SW 1271 (cell line): ENCODE data around the gene SORBS2.
"Not testable (repeated sequence)": the region's sequence is repeated elsewhere in the genome, so short reads cannot be mapped to it uniquely, and the experiment has no call there.

ENCODE experiments used
- DNase-seq, 2 experiments: peaks; one replicate each; lab custom pipeline; 2025; lab: John Stamatoyannopoulos, UW

Gene SORBS2

DNA sequence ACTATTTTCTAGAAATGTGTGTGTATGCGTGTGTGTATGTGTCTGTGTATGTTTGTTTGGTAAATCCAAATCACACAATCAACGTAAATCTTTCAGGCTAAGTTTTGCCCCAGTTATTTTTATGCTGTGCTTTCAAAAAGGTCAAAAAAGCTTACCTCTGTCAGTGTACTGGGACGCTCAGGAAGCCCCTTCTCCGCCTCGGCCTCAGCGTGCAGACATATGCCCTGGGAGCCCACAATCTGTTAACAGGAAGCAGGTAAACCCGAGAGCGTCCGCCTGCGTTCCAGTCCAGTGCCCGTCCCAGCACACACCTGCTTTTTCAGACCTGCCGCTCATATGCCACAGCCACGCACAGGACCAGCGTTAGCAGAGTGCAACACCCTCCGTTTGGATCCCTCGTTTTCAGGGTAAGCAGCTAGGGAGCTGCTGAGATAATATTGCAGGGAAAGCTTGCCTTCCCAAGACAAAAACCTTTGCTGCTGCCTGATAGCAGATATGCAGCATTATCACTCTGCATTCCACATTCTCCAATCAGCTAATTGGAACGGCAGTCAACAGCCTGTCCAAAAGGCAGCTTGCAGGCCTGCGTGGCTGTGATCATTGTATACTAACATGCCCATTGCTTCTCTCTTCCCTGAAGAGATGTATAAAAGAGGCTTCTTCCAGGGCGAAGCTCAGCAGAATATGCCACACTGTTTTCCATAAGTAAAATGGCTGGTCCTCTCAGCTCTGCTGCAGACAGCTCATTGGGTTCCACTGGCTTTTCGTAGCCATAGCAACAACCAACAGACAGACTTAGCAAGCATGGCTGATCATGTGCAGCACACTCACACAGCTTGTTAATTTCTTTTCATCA lies at the start of gene SORBS2:
Gene SORBS2 (minus strand): TSS at position 686 of the 856 bp plus-strand sequence. CDS start 121,623 bp downstream, outside the sequence.
- no peak for DNase-seq

GRCh38 chr4:185859111-185859510 lies 47.1 kb upstream of the SORBS2 start:
- DNase-seq, result no peak

GRCh38 chr4:185857561-185857960 lies 45.6 kb upstream of the SORBS2 start:
- DNase-seq, result not testable (repeated sequence)

- DNase-seq, result no peak
Observed at GRCh38 chr4:185853841-185854240, 41.8 kb upstream of the SORBS2 start.

DNA sequence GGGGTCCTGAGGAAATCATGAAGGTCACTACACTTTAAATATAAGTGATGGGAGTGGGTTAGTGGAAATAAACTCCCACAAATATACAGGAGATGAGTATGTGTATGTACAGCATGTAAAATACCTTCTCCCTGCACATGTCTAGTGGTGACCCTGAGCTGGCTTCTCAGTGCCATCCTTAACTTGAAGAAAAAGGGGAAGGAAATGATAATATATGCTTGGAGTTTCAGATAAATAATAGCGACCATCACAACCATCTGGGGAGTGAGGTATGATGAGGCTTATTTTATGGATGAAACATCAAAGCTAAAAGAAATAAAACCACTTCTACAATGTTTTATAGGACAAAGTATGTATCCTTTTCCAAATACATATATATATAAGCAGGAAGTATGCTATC lies 41.0 kb upstream of the SORBS2 start:
- no peak for DNase-seq

- DNase-seq, result no peak
Observed at GRCh38 chr4:185849664-185850550, 37.9 kb upstream of the SORBS2 start.

- peak; percentile 5 to 54 for DNase-seq
Observed at GRCh38 chr4:185847352-185848097, 35.5 kb upstream of the SORBS2 start.

- no peak for DNase-seq
Observed at GRCh38 chr4:185846505-185847150, 34.6 kb upstream of the SORBS2 start.

- no peak for DNase-seq
Observed at GRCh38 chr4:185845966-185846365, 34.0 kb upstream of the SORBS2 start.

DNA sequence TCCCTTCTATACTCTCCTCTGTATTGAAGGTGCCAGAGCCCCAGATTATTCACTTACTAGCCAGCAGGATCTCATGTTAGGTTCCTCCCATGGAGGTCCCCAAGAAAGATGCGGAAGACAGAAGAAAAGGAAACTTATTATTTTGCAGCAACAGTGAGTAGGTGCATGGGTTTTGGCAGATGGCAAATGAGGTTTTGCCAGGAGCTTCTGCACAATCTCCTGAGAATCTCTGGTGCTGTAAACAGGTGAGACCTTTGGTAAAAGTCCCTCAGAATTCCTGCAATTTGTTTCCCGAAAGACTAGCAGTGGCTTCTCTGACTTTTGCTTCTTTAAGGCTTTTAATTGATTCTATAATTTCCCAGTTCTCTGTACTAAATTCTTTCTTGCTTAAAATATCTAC lies 29.5 kb upstream of the SORBS2 start:
- DNase-seq, result no peak

DNA sequence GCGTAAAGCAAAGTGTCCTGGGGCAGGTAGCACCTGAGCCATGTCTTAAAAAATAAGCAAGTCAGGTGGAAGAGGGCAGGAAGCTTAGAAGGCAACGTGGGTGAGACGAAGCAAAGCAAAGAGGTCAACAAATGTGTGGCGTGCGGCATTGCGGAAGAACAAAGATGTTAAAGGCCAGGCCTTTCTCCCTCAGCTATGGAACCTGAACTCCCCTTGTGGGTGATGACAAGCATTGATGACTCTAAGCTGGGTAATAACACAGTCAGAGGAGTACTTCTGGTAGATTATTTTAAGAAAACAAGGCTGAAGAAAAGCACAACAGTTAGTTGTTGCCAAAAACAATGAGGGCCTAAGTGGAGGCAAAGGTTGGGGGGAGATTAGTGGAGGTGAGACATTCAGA lies 29.0 kb upstream of the SORBS2 start:
- DNase-seq, result no peak

GRCh38 chr4:185840201-185840600 lies 28.2 kb upstream of the SORBS2 start:
- DNase-seq, result no peak

DNA sequence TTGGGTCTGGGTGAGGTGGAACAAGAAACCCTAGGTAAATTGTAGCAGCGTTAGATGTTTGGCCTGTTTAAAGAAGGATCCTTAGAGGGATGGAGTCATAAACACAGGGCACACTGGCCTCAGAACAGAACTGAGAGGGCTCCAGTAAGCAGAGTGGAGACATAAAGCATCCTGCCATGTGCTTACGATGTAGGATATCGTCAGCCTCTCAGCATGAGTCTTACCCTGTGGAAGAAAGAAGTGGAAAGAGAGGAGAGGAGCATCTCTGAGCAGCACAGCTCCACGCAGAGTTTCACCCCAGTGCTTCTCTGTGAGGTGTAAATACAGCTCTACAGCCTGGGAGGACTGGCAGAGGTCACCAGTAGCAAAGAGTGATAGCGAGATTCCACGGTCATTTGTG lies 27.8 kb upstream of the SORBS2 start:
- DNase-seq, result no peak

DNA sequence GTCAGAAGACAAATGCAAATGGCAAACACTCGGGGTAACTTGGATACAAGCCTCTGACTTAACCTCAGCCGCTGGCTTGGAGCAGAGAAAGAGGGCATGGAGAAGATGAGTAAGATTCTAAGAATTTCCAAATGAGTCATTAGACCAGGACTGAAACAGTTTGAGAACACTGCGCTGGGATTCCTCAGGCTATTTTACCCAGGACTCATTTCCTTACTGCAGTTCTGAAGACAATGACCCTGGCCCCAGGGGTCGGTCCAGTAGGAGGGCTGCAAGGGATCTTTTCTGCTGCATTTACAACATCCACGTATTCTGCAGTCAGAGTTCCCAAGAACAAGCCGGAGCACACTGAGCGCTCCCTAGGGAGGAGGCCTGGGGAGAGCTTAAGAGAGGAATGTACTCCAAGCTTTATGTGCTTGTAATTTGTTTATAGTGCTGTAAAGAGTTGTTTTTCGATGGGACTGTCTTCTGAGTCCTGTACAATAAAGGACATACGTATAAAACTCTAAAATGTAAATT lies 27.3 kb upstream of the SORBS2 start:
- peak; percentile 38 to 89 for DNase-seq

GRCh38 chr4:185838514-185839193 lies 26.7 kb upstream of the SORBS2 start:
- no peak for DNase-seq

DNA sequence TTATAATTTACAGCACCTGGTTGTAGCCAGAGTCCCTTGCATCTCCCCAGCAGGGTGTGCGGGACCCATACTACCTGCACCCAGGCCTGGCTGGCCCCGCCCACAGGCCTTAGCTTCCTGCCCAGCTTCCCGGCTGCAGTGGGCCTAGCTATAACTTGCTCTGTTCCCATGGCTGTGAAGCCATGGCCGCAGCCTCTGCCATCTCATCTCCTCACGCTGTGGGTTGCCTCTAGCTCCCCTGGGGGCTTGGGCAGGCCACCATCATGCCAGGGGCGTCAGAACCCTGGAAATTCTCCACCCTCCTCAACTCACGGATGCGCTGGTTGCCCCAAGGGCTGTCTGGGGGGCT lies 26.1 kb upstream of the SORBS2 start:
- DNase-seq, result no peak

GRCh38 chr4:185837415-185838103 lies 25.6 kb upstream of the SORBS2 start:
- no peak for DNase-seq

GRCh38 chr4:185836241-185837084 lies 24.5 kb upstream of the SORBS2 start:
- DNase-seq, result no peak

- DNase-seq, result no peak
Observed at GRCh38 chr4:185835814-185836213, 23.8 kb upstream of the SORBS2 start.
